Esophagus muscularis mucosa (tissue), 4 donors: ENCODE data around the gene ACADS.

Experiments used
- CTCF ChIP-seq, 3 experiments: fragments of 200-600 bp in 2 of 3; fragments of 450-650 bp in 1 of 3; sonication (generic) in 2 of 3; IDR thresholded peaks; one replicate each; pipeline ENCODE4 v1.5.1; 2017 to 2019; ENCODE audit warnings: antibody characterized with exemption in 3 of 3, mild to moderate bottlenecking in 2 of 3, moderate library complexity in 1 of 3
- EP300 ChIP-seq: sonication (generic); formaldehyde crosslinking; IDR thresholded peaks from one replicate; pipeline ENCODE4 v1.6.1; 2017; ENCODE audit warnings: antibody characterized with exemption
- POLR2A ChIP-seq: fragments of 450-650 bp; IDR thresholded peaks from one replicate; pipeline ENCODE4 v1.6.1; 2017; ENCODE audit warnings: antibody characterized with exemption, moderate library complexity, mild to moderate bottlenecking, low read depth
- POLR2AphosphoS5 ChIP-seq, 2 donors: sonication (generic); formaldehyde crosslinking; IDR thresholded peaks; one replicate each; pipeline ENCODE4 v1.6.1; 2017; ENCODE audit warnings: antibody characterized with exemption in 2 of 2

GRCh38 chr12:120764816-120765215 lies 39.2 kb downstream of the ACADS start:
- TF ChIP-seq POLR2AphosphoS5 (IDR thresholded peaks at IDR 0.05), result no peak
- no peak for TF ChIP-seq CTCF (IDR thresholded peaks at IDR 0.05)
- TF ChIP-seq POLR2A, result no peak
- no peak for TF ChIP-seq EP300
